Cerebellar nuclear complex (tissue), 1 donor: Measurements from ENCODE around the gene TBC1D22A.
"Not testable (repeated sequence)": the region's sequence is repeated elsewhere in the genome, so short reads cannot be mapped to it uniquely, and the experiment has no call there.

Experiments
- DNase-seq, 2 experiments: peaks; one replicate each; lab custom pipeline; 2025; lab: John Stamatoyannopoulos, UW

The TBC1D22A gene

GRCh38 chr22:47105085-47105484 is 342.6 kb downstream of the TBC1D22A start:
- DNase-seq = no peak

DNA sequence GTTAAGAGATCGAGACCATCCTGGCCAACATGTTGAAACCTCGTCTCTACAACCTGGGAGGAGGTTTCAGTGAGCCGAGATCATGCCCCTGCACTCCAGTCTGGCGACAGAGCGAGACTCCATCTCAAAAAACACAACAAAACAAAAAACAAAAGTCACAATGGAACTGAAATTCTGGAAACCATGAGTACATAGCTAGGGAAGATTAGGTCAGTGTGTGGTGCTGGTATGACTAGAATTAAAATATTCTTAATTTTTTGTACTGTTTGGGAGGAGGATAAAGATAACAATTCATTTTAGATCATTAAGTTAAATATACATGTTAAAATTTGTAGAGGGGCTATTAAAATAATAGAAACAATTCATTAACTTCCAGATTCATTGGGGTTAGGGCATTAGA is 344.4 kb downstream of the TBC1D22A start:
- DNase-seq = no peak

DNA sequence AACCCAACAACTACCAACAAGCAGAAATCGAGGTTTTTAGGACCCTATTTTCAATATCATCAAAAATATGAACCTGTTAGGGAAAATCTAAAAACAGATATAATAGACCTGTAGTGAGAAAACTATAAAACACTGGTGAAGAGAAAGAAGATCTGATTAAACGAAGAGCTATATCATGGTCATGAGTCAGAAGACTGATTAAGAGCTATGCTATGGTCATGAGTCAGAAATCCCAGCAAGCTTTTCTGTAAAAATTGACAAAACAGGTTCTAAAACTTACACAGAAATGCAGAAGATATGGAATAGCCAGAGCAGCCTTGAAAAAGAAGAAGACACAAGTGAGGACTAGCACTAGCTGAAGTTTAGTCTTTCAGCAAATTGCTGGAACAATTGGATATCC is 345.0 kb downstream of the TBC1D22A start:
- DNase-seq = no peak

DNA sequence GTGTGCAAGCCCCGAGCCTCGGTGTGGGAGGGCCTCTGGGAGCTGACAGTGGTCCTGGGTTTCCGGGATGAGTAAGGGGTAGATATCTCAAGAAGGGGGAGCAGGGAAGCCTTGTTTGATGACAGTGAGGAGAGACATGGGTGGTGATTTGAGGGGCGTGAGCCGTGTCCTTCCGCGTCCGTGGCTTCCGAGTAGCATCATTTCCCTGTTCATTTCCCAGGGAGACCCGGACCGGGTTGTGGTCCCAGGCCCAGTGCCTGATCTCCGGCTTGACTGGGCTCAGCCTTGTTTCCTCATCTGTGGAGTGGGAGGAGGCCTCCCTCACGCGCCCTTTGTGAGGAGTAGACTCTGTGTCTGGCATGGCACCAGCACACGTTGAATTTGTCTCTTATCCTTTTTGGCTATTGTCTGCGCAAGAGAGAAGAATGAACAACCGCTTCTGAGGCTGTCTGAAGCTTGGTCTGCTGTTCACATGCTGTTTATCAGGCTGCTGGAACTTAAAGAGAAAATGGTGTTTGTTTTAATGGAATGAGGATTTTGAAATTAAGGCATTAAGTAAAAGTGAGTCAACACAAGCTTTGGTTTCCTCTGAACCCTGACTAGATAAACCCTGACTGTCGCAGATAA is 348.5 kb downstream of the TBC1D22A start:
- no peak for DNase-seq

- no peak for DNase-seq
Measured at GRCh38 chr22:47111626-47112581, 349.5 kb downstream of the TBC1D22A start.

GRCh38 chr22:47112582-47112965 is 350.1 kb downstream of the TBC1D22A start:
- DNase-seq = no peak

GRCh38 chr22:47112994-47113852 is 350.8 kb downstream of the TBC1D22A start:
- no peak for DNase-seq

DNA sequence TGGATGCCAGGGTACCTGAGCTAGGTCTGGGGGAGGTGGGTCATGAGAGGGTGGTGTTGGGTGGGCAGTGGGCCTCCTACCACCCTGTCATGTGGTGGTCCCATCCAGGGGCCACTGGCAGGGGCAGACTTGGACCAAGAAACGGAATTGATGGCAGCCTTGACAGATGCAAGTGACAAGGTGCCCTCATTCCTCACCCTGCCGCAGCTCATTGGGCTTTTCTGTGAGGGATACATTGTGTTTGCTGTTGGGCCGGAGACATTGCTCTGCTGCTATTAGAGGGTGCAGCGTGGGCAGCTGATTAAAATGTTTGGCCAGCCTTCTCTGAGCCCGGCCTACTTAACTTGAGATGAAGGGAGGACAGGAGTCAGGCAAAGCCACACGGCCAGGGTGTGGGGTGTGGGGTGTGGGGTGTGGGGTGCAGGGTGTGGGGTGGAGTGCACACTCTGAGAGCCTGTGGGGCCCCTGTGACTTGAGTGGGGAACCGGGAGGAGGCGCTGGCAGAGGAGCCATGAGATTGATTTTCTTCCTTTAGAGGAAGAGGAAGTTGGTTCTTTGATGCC is 351.5 kb downstream of the TBC1D22A start:
- DNase-seq = no peak

DNA sequence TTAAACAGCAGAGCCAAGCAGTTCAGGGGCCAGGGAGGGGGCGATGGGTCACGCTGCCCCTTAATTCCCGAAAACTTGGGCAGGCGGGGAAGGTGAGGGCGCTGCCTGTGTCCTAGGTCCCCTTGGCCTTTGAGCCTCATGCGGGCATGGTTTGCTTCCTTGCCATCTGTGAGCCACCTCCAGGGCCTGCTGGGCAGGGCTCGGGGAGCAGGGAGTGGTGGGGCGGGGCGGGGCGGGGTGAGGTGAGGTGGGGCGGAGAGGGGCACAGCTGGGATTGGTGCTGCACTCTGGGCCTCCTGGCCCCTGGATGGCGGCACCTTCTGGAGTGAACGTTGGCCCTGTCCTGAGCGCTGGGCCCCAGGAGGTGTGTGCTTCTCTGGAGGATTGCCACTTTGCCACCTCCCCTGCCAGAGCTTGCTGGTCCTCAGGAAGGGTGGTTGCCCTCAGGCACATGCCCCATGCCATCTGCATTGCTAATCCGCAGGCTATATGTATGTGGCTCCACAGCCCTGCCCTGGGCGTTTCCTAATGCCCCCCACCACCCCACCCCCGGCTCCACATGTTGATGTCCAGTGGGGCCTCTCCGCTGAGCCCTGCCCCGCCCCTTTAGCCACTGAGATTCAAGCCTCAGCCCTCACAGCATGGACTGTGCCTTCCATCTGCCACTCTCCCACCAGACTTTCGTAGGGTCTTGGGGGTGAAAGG is 352.5 kb downstream of the TBC1D22A start:
- no peak for DNase-seq

- no peak for DNase-seq
Measured at GRCh38 chr22:47115518-47115890, 353.1 kb downstream of the TBC1D22A start.

DNA sequence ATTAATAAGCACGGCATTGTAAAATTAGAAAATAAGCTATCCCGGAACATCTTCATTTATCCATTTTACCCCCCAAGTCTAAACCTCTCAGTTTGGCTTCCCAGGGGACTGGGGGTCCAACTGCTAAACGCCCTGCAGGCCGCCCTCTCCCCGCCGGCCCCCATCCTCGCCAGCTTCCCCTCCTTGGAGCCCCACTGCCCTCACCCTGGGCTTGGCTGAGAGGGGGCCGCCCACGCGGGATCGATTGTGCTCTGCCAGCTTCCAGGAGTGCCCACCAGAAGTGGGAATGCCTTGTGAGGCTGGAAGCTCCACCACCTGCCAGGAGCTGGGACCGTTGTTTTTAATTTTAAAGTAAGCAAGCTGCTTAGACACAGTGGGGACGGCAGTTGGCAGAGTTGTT is 353.5 kb downstream of the TBC1D22A start:
- no peak for DNase-seq

DNA sequence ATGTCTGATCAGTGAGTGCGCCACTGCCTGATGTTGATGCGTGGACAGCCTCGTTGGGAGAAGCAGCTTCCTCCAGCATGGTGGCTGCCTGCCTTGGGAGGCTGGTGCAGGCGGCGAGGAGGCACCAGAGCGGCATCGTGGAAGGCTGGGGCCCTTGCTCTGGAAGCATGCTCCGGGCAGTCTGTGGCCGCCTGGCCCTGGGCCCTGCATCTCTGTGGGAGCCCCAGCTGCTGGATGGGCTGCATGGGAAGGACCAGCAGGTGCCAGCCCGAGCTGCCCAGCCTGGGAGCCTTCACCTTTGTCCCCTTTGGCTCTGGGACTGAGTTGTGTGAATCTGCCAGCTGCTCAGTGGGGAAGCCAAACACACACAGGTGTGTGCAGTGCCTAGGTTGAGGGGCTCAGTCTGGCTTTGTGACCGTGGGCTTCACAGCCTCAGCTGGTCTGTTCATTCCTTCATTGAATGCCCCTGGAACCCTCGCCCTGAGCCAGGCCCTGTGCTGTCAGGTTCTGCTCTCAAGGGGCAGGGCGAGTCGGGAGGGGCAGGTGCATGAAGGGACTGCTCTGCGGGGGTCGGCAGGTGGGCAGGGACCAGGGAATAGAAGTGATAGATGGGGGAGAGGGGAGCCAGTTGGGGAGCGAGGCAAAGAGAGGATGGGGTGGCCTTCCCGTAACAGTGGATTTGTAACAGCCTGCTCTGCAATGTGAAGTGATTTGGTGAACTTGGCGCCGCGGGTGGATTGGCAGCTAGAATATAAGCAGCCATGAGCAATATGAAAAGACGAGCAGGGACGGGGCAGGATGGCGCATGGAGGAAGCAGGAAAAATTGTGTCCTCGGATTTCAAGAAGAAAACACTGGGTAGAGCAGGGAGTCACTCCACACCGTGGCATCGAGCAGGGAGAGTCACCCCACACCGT is 354.2 kb downstream of the TBC1D22A start:
- DNase-seq = no peak

DNA sequence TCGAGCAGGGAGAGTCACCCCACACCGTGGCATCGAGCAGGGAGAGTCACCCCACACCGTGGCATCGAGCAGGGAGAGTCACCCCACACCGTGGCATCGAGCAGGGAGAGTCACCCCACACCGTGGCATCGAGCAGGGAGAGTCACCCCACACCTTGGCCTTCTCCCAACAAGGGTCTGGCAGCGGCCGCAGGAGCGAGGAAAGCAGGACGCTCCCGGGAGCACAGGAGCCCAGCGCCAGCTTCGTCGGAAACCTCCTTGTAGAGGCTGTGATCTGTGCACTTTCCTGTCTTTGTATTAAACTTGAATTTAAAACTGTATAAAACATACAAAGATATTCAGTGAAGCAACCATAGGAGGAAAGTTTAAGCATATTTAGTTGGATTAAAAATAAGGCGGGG is 355.0 kb downstream of the TBC1D22A start:
- DNase-seq = not testable (repeated sequence)

DNA sequence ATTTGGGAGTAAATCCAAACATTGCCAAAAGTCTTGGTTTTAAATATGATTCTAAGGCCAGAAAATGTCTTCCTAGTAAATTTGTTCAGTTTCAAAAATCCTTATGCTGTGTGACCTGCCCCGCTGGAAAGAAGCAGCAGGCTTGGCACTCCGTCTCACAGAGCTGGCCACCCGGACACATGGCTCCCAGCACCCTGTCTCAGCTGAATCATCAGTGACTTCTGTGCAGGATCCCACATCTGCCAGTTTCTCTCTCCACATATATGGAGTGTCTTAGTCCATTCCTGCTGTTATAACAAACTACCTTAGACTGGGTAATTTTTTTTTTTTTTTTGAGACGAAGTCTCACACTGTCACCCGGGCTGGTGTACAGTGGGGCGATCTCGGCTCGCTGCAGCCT is 356.7 kb downstream of the TBC1D22A start:
- DNase-seq = no peak

- DNase-seq = no peak
Measured at GRCh38 chr22:47120399-47120798, 357.9 kb downstream of the TBC1D22A start.

GRCh38 chr22:47121791-47122190 is 359.3 kb downstream of the TBC1D22A start:
- DNase-seq = no peak

DNA sequence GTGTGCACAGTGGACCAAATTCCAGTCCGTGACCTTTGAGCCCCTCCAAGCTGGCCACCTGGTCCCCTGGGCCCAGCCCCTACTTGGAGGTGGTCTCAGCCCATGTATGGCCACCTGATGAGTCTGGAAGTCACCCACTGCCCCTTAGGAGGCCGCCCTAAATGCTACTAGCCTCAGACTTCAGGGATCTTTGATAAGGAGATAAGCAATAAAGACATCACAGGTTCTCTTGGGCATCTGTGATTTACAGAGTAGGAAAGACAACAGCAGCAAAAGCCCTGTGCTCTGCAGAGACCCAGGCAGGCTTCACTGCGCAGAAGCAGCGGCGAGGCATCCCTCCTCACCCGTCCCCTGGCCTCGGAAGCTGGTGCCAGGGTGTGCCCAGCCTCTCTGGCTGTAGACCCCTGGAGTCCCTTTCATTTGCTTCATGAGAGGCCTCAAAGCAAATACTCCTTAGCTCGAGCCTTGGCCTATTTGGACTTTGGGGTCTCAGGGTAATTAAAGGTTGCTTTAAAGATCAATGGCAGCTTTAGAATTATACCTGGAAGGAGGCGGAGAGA is 360.1 kb downstream of the TBC1D22A start:
- DNase-seq = no peak

DNA sequence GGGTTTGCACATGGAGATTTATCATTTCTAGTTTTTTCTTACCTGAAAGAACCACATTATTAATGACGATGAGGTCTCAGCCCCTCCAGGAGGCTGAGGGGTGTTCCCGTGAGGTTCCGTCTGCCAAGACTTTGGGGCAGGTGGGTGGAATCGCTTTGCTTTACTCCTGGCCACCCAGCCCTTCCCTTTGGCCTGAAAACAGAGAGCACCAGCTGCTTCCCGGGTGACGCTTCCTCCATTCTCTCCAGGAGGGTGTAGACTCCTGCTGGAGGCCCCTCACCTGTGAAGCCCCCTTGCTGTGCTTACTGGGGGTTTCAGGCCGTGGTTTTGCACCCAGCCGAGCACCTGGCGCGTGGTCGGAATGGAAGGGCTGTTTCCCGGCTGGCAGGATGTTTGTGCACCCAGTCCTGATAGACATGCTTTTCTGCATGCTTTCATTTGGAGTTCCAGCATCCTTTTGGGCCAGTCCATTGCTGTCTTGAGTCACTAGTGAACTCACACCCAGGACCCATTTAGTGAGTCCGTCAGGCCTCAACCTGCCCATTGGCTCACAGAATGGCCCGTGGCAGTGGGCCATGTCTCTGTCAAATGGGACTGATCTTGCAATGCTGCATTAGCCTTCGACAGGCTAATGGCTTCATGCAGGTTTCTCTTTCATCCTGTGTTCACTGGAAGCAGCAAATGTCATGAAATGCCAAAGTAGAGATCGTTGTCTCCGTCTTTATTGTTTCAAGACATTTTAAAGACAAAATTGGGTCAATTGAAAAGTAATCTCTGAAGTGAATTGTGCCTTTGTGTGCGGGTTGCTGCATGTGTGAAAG is 360.8 kb downstream of the TBC1D22A start:
- no peak for DNase-seq

DNA sequence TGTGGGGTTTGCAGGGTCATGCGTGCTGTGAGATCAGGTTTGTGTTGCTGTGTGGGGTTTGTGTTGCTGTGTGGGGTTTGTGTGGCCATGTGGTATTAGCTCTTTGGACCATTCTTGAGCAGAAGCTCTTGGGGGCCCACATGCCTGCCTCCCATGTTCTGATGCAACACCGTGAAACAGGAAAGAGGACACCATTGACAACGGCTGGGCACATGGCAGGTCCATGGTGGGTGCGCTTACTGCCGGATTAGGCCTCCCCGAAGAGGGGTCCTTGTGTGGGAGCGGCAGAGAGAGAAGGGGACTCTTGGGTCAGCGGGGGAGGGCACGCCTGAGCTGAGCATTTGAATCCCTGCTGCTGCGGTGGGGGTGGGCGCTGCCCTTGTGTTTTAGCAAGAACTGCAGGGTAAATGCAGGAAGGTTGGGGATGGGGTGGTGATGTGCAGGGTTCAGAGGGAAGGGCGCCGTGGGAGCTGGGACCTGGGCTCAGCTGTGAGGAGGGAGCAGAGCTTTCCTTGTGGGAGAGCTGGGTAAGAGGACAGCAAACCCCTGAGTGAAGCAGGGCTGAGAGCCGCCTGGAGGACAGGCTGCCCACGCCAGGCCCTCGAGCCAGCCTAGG is 361.5 kb downstream of the TBC1D22A start:
- DNase-seq = no peak
